HepG2 (cell line): Measurements from ENCODE around the gene PRPSAP2. TPM values are rescaled to one million over a fixed set of nuclear protein-coding genes. Genes with fewer than 3 reads are reported as not detected.

Experiments
- AKAP8 ChIP-seq: sonication (generic); formaldehyde crosslinking; IDR thresholded peaks from 2 replicates; pipeline ENCODE4 v1.5.1; 2020; ENCODE audit warnings: mild to moderate bottlenecking, missing genetic modification reagents
- ASH2L ChIP-seq: fragments of 300-600, 200-600 bp; sonication (generic); IDR thresholded peaks from 2 replicates; pipeline ENCODE4 v1.7.0; 2017; ENCODE audit warnings: low read depth, mild to moderate bottlenecking, moderate library complexity, mixed read lengths, low read length; ENCODE audit not compliant: insufficient read length
- ATF1 ChIP-seq: IDR thresholded peaks from 2 replicates; pipeline ENCODE4 v1.6.1; 2016; ENCODE audit warnings: mild to moderate bottlenecking, control low read depth
- ATF7-NPFF ChIP-seq: sonication (generic); formaldehyde crosslinking; IDR thresholded peaks from 2 replicates; pipeline ENCODE4 v1.8.1; 2023; ENCODE audit warnings: mild to moderate bottlenecking, low read depth, missing genetic modification reagents, moderate library complexity
- CREM ChIP-seq, 2 experiments: sonication (generic) in 1 of 2; formaldehyde crosslinking in 1 of 2; IDR thresholded peaks; 2 replicates each; pipeline versions ENCODE4 v1.4.0 to v1.6.1; 2016 to 2020; ENCODE audit warnings: antibody characterized with exemption in 1 of 2, mild to moderate bottlenecking in 1 of 2, missing genetic modification reagents in 1 of 2
- DMAP1 ChIP-seq: IDR thresholded peaks from 2 replicates; pipeline ENCODE4 v1.6.1; 2016
- GATAD1 ChIP-seq: IDR thresholded peaks from 2 replicates; pipeline ENCODE4 v1.6.1; 2016; ENCODE audit warnings: missing genetic modification reagents, missing compliant biosample characterization
- GFI1 ChIP-seq: sonication (generic); formaldehyde crosslinking; IDR thresholded peaks from 2 replicates; pipeline ENCODE4 v1.5.0; 2020; ENCODE audit warnings: missing genetic modification reagents, mild to moderate bottlenecking, borderline replicate concordance
- HDAC1 ChIP-seq: sonication (generic); formaldehyde crosslinking; IDR thresholded peaks from 2 replicates; pipeline ENCODE4 v1.5.1; 2020; ENCODE audit warnings: mild to moderate bottlenecking, missing genetic modification reagents
- HNF4A ChIP-seq: sonication (generic); formaldehyde crosslinking; IDR thresholded peaks from 2 replicates; pipeline ENCODE4 v1.4.0; 2020; ENCODE audit warnings: missing genetic modification reagents
- KDM6A ChIP-seq: IDR thresholded peaks from 2 replicates; pipeline ENCODE4 v1.6.1; 2016; ENCODE audit warnings: low read depth
- NCOA2 ChIP-seq: sonication (generic); formaldehyde crosslinking; IDR thresholded peaks from 2 replicates; pipeline ENCODE4 v1.8.0; 2022; ENCODE audit warnings: inconsistent platforms
- NCOR1 ChIP-seq: fragments of 200-600 bp; sonication (generic); IDR thresholded peaks from 2 replicates; pipeline ENCODE4 v1.7.0; 2017; ENCODE audit warnings: antibody characterized with exemption, low read length, borderline replicate concordance
- NR2F6 ChIP-seq, 2 experiments: IDR thresholded peaks; 2 replicates each; pipeline ENCODE4 v1.6.1; 2016; ENCODE audit warnings: antibody characterized with exemption in 1 of 2, mild to moderate bottlenecking in 1 of 2
- PHF21A ChIP-seq: sonication (generic); formaldehyde crosslinking; IDR thresholded peaks from 2 replicates; pipeline ENCODE4 v1.5.0; 2020; ENCODE audit warnings: mild to moderate bottlenecking, missing genetic modification reagents
- POGZ ChIP-seq: sonication (generic); formaldehyde crosslinking; IDR thresholded peaks from 2 replicates; pipeline ENCODE4 v1.4.0; 2020; ENCODE audit warnings: mild to moderate bottlenecking, missing genetic modification reagents
- RNF2 ChIP-seq: fragments of 450-650 bp; conservative IDR thresholded peaks from 2 replicates; pipeline ENCODE4 v1.6.1; 2016; ENCODE audit warnings: low read depth
- RXRA ChIP-seq: sonication (generic); formaldehyde crosslinking; IDR thresholded peaks from 2 replicates; pipeline ENCODE4 v1.5.1; 2020; ENCODE audit warnings: missing genetic modification reagents
- SAP130 ChIP-seq: IDR thresholded peaks from 2 replicates; pipeline ENCODE4 v1.6.1; 2016; ENCODE audit warnings: low read depth
- SMYD3 ChIP-seq: sonication (generic); formaldehyde crosslinking; IDR thresholded peaks from 2 replicates; pipeline ENCODE4 v1.8.1; 2023; ENCODE audit warnings: mild to moderate bottlenecking, missing genetic modification reagents
- SOX13 ChIP-seq, 3 experiments: fragments of 450-650 bp in 1 of 3; sonication (generic) in 1 of 3; formaldehyde crosslinking in 1 of 3; IDR thresholded peaks in 2 of 3; conservative IDR thresholded peaks in 1 of 3; 2 replicates each; pipeline versions ENCODE4 v1.5.0 to v1.6.1; 2016 to 2020; ENCODE audit warnings: antibody characterized with exemption in 1 of 3, mild to moderate bottlenecking in 1 of 3, missing compliant biosample characterization in 1 of 3, missing genetic modification reagents in 1 of 3, moderate library complexity in 1 of 3
- TARDBP ChIP-seq: sonication (generic); formaldehyde crosslinking; IDR thresholded peaks from 2 replicates; pipeline ENCODE4 v1.8.0; 2022; ENCODE audit warnings: mild to moderate bottlenecking, missing genetic modification reagents
- TBX2 ChIP-seq: sonication (generic); formaldehyde crosslinking; IDR thresholded peaks from 2 replicates; pipeline ENCODE4 v1.5.0; 2020; ENCODE audit warnings: missing genetic modification reagents, mild to moderate bottlenecking, borderline replicate concordance
- TEAD3 ChIP-seq: optimal IDR thresholded peaks from 2 replicates; pipeline ENCODE3; 2016; ENCODE audit warnings: borderline replicate concordance
- ZNF12 ChIP-seq: sonication (generic); formaldehyde crosslinking; IDR thresholded peaks from 2 replicates; pipeline ENCODE4 v1.5.0; 2020; ENCODE audit warnings: missing genetic modification reagents
- ZNF660 ChIP-seq: sonication (generic); formaldehyde crosslinking; IDR thresholded peaks from 2 replicates; pipeline ENCODE4 v1.5.1; 2020; ENCODE audit warnings: mild to moderate bottlenecking, low read depth, missing genetic modification reagents, borderline replicate concordance
- polyA plus RNA-seq, 8 experiments: library from polyadenylated mRNA; depleted of rRNA in 3 of 8; stranded (reverse) in 7 of 8; unstranded in 1 of 8; fragments of >200 nt; fragmentation: Illumina TruSeq in 4 of 8; extraction: Trizol in 4 of 8; gene quantifications; 2 replicates each; pipeline versions ENCODE4 v1.2.1 to v1.2.3, GENCODE V29; 2011 to 2016; ENCODE audit warnings: low read depth in 4 of 8, missing spikeins in 1 of 8, mixed read lengths in 1 of 8; ENCODE audit not compliant: insufficient read depth in 1 of 8
- total RNA-seq, 5 experiments: library from RNA; depleted of rRNA; stranded (reverse); fragments of >200 nt; fragmentation: Illumina TruSeq; extraction: Trizol; gene quantifications; 2 replicates each; pipeline ENCODE4 v1.2.3, GENCODE V29; 2016; ENCODE audit warnings: low read depth in 1 of 5
- TF ChIP-seq, protein P1 (sequence below): sonication (generic); formaldehyde crosslinking; IDR thresholded peaks from 2 replicates; pipeline ENCODE4 v1.4.0; 2020; ENCODE audit warnings: missing genetic modification reagents, borderline replicate concordance
- TF ChIP-seq, protein P2 (sequence below): IDR thresholded peaks from 2 replicates; pipeline ENCODE4 v1.6.1; 2016; ENCODE audit warnings: mild to moderate bottlenecking

The PRPSAP2 gene
- total and polyA plus RNA-seq, 2 of the 13 experiments (the other 11 are each of a cell fraction or from before 2014, with no cell fraction given) = 34.0 to 58.9 TPM

DNA sequence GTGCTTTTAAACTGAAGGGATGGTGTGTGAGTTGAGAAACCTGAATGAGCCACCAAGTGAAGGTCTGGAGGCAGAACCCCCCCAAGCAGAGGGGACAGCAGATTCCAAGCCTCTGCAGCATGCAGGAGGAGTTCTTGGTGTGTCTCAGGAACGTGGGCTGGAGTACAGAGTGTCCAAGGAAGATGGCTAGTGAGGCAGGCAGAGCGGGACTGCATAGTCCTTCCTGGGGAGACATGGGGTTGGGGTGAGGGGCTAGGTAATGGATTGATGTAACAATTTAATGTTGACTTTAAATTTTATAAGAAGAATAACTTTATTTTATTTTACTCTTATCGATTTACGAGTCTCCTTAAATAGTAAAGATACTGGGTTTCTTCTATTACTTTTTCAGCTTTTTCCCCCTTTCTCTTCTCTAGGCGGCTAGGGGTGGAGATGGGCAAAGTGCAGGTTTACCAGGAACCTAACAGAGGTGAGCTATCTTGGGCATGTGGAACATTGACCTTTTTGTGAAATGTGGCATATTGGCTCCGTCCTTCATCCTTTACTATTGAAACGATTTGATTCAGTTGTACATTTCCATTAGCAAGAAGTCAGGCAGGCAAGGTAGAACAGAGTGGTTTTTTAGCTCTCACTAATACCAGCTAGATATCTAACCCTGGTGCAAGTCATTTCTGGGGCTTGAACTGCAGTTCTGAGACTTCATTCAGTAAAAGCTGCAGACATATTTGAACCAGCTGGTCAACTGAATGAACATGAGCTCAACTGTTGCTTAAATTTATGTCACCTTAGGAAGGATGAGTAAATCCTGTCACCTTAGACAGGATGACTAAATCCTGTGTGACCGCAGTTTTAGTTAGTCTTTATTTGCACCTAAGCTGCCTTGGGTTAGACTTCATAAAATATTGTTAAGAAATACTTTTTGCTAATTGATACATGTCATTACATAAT, 9.2 kb downstream of the PRPSAP2 start (continued):
- TF ChIP-seq CREM (IDR thresholded peaks at IDR 0.05) (0 out of 2 replicates have a peak, but pooled peaks have one; percentile 21), CREM (CRISPR knock-in tag; IDR thresholded peaks at IDR 0.05) (no peak), ZNF12 (CRISPR knock-in tag) (no peak), GATAD1 (CRISPR knock-in tag) (no peak), PHF21A (0 out of 2 replicates have a peak, but pooled peaks have one; percentile 30), KDM6A (CRISPR knock-in tag) (0 out of 2 replicates have a peak, but pooled peaks have one; percentile 44), TEAD3 (CRISPR knock-in tag) (peak; percentile 69), NCOA2 (peak; percentile 56; the same call in 1 of the 2 replicates), ATF7-NPFF (CRISPR knock-in tag) (no peak), RNF2 (no peak), AKAP8 (CRISPR knock-in tag) (no peak), HNF4A (CRISPR knock-in tag) (peak; percentile 91), NCOR1 (0 out of 2 replicates have a peak, but pooled peaks have one; percentile 14), HDAC1 (CRISPR knock-in tag) (peak; percentile 25; the same call in 1 of the 2 replicates), SOX13 (IDR thresholded peaks at IDR 0.05) (no peak), SOX13 (CRISPR knock-in tag; conservative IDR thresholded peaks at IDR 0.05 in 1 of 2, IDR thresholded peaks at IDR 0.05 in 1 of 2) (peak in 1 of 2 experiments; percentile 53; a peak in 1 of 4 replicates), TARDBP (CRISPR knock-in tag) (peak; percentile 55; the same call in 1 of the 2 replicates), NR2F6 (IDR thresholded peaks at IDR 0.05) (peak; percentile 33; the same call in 1 of the 2 replicates), NR2F6 (CRISPR knock-in tag; IDR thresholded peaks at IDR 0.05) (peak; percentile 73; the same call in 1 of the 2 replicates), SMYD3 (CRISPR knock-in tag) (0 out of 2 replicates have a peak, but pooled peaks have one; percentile 37), RXRA (peak; percentile 17; the same call in 1 of the 2 replicates), TBX2 (CRISPR knock-in tag) (peak; percentile 46; the same call in 1 of the 2 replicates), DMAP1 (CRISPR knock-in tag) (peak; percentile 71; the same call in 1 of the 2 replicates), GFI1 (peak; percentile 92), POGZ (CRISPR knock-in tag) (0 out of 2 replicates have a peak, but pooled peaks have one; percentile 14), SAP130 (CRISPR knock-in tag) (peak; percentile 53; the same call in 1 of the 2 replicates), ZNF660 (CRISPR knock-in tag) (no peak), ASH2L (peak; percentile 33), ATF1 (CRISPR knock-in tag) (peak; percentile 30; the same call in 1 of the 2 replicates)
- TF ChIP-seq, protein P1, sequence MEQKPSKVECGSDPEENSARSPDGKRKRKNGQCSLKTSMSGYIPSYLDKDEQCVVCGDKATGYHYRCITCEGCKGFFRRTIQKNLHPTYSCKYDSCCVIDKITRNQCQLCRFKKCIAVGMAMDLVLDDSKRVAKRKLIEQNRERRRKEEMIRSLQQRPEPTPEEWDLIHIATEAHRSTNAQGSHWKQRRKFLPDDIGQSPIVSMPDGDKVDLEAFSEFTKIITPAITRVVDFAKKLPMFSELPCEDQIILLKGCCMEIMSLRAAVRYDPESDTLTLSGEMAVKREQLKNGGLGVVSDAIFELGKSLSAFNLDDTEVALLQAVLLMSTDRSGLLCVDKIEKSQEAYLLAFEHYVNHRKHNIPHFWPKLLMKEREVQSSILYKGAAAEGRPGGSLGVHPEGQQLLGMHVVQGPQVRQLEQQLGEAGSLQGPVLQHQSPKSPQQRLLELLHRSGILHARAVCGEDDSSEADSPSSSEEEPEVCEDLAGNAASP (CRISPR knock-in tag) = peak; percentile 23; the same call in 1 of the 2 replicates
- TF ChIP-seq, protein P2, sequence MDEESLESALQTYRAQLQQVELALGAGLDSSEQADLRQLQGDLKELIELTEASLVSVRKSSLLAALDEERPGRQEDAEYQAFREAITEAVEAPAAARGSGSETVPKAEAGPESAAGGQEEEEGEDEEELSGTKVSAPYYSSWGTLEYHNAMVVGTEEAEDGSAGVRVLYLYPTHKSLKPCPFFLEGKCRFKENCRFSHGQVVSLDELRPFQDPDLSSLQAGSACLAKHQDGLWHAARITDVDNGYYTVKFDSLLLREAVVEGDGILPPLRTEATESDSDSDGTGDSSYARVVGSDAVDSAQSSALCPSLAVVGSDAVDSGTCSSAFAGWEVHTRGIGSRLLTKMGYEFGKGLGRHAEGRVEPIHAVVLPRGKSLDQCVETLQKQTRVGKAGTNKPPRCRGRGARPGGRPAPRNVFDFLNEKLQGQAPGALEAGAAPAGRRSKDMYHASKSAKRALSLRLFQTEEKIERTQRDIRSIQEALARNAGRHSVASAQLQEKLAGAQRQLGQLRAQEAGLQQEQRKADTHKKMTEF (CRISPR knock-in tag) = peak; percentile 35; the same call in 1 of the 2 replicates
